Keratinocyte (primary cell): ENCODE measurements around the gene GSTO2. TPM values are rescaled to one million over a fixed set of nuclear protein-coding genes. Genes with fewer than 3 reads are reported as not detected.

Experiments
- DNase-seq: peaks from one replicate; pipeline ENCODE4 v3.0.0-alpha.2; 2011; ENCODE audit warnings: low read depth, missing footprints, low spot score
- FAIRE-seq: peaks from 2 replicates; lab custom pipeline; 2011; peaks lifted over from hg19 to GRCh38; lab: Jason Lieb, UNC
- H2AFZ ChIP-seq: 2 replicates; pipeline ENCODE4 v1.6.0; 2012; ENCODE audit warnings: low read length, control low read depth, inconsistent platforms; ENCODE audit not compliant: control insufficient read depth
- H3K27ac ChIP-seq: 2 replicates; pipeline ENCODE4 v1.5.1; 2011; ENCODE audit warnings: low read length; ENCODE audit not compliant: control insufficient read depth, insufficient read depth
- H3K27me3 ChIP-seq: 3 replicates; pipeline ENCODE4 v1.6.0; 2011; ENCODE audit warnings: low read length; ENCODE audit not compliant: control insufficient read depth, insufficient read depth; ENCODE audit errors: extremely low read depth
- H3K36me3 ChIP-seq, 2 experiments: 2 replicates in 1 of 2; 3 replicates in 1 of 2; pipeline ENCODE4 v1.5.1; 2011; ENCODE audit warnings: low read length in 2 of 2, mild to moderate bottlenecking in 1 of 2; ENCODE audit not compliant: control insufficient read depth in 2 of 2, insufficient read depth in 2 of 2; ENCODE audit errors: extremely low read depth in 1 of 2
- H3K4me1 ChIP-seq: 3 replicates; pipeline ENCODE4 v1.5.1; 2011; ENCODE audit warnings: low read length; ENCODE audit not compliant: control insufficient read depth, insufficient read depth; ENCODE audit errors: extremely low read depth
- H3K4me2 ChIP-seq: 3 replicates; pipeline ENCODE4 v1.6.0; 2011; ENCODE audit warnings: low read depth, low read length; ENCODE audit not compliant: control insufficient read depth, insufficient read depth; ENCODE audit errors: extremely low read depth
- H3K4me3 ChIP-seq, 3 experiments: fragments of 200-600 bp in 1 of 3; sonication (generic) in 1 of 3; 2 replicates in 2 of 3; 3 replicates in 1 of 3; pipeline ENCODE4 v1.5.1; 2011 to 2016; ENCODE audit warnings: low read length in 3 of 3, mild to moderate bottlenecking in 3 of 3, control low read depth in 2 of 3, inconsistent platforms in 1 of 3, low read depth in 1 of 3, mixed read lengths in 1 of 3, mixed run types in 1 of 3, moderate library complexity in 1 of 3; ENCODE audit not compliant: control insufficient read depth in 2 of 3, insufficient read depth in 2 of 3; ENCODE audit errors: extremely low read depth in 1 of 3
- H3K79me2 ChIP-seq: 2 replicates; pipeline ENCODE4 v1.6.0; 2012; ENCODE audit warnings: low read length; ENCODE audit not compliant: control insufficient read depth, insufficient read depth
- H3K9ac ChIP-seq: 3 replicates; pipeline ENCODE4 v1.6.0; 2011; ENCODE audit warnings: low read length; ENCODE audit not compliant: control insufficient read depth, insufficient read depth; ENCODE audit errors: extremely low read depth
- H3K9me1 ChIP-seq: 3 replicates; pipeline ENCODE4 v1.6.0; 2011; ENCODE audit warnings: low read length; ENCODE audit not compliant: control insufficient read depth, insufficient read depth; ENCODE audit errors: extremely low read depth
- H3K9me3 ChIP-seq: 2 replicates; pipeline ENCODE4 v1.5.1; 2012; ENCODE audit warnings: low read depth, low read length; ENCODE audit not compliant: control insufficient read depth
- H4K20me1 ChIP-seq: 3 replicates; pipeline ENCODE4 v1.6.0; 2011; ENCODE audit warnings: low read length; ENCODE audit not compliant: control insufficient read depth, insufficient read depth; ENCODE audit errors: extremely low read depth
- EZH2 ChIP-seq: IDR thresholded peaks from one replicate; pipeline ENCODE4 v1.6.1; 2012; ENCODE audit warnings: inconsistent platforms, mild to moderate bottlenecking, low read length, moderate library complexity
- dilution Hi-C: fragments of 300-500 bp; cut with MboI; formaldehyde crosslinking; loops from one replicate; pipeline ENCODE4 v1.7.0; 2020; ENCODE audit warnings: low sequenced_read_pairs; ENCODE audit not compliant: extremely low pct_ligation_motif_present
- polyA plus RNA-seq, 5 experiments: library from polyadenylated mRNA; depleted of rRNA in 3 of 5; stranded (reverse) in 3 of 5; stranded (forward) in 1 of 5; unstranded in 1 of 5; fragments of >200 nt; gene quantifications; 1 replicate in 1 of 5; 2 replicates in 3 of 5; 3 replicates in 1 of 5; pipeline versions ENCODE4 v1.2.1 to v1.2.3, GENCODE V29; 2011 to 2012; ENCODE audit warnings: missing spikeins in 2 of 5, low read depth in 1 of 5, low replicate concordance in 1 of 5
- TF ChIP-seq, protein P1 (sequence below), 3 experiments: IDR thresholded peaks in 1 of 3; conservative IDR thresholded peaks in 1 of 3; optimal IDR thresholded peaks in 1 of 3; 2 replicates in 2 of 3; 3 replicates in 1 of 3; pipeline versions ENCODE3 to v1.5.1; 2011; ENCODE audit warnings: low read length in 3 of 3, mild to moderate bottlenecking in 3 of 3, moderate library complexity in 2 of 3, control low read depth in 1 of 3, inconsistent platforms in 1 of 3; ENCODE audit not compliant: insufficient read depth in 2 of 3; ENCODE audit errors: extremely low read depth in 1 of 3

The GSTO2 gene
- polyA plus RNA-seq, 1 donor (not counting 4 experiments of a cell fraction or from before 2014, with no cell fraction given), result 56.9 TPM

DNA sequence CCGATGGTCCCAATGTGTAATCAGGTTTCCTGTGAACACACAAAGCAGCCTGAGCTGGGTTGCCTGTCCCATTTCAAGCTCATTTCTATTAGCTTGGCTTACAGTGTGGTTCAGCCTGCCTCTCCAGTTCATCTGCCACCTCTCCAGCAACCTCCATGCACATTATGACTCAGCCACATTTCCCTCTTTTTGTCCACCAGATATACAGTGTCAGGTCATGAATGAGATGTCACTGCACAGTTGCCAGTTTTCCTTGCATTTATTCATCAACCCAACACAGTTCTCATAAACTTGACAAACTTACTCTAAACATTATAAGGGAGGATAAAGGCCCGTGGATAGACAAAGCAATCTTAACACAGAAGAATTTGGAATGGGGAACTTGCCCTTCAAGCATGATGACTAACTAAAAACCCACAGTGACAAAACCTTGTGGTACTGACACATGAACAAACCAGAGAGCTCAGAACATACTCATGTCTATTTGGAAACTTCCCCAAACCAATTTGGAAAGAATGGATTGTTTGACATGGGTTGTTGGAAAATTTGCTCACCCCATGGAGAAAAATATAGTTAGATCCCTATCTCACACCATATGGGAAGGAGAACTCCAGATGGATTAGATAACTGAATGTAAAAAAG lies 82.2 kb downstream of the GSTO2 start:
- FAIRE-seq (peak; percentile 66), DNase-seq (no peak)
- no peaks in the 10 kb centered on the region for H3K9me3 ChIP-seq
- no peaks in the 10 kb centered on the region for H3K79me2 ChIP-seq
- peak overlapping the region; percentile 20 for H3K9ac ChIP-seq
- dilution Hi-C loops, result no loop called here
- H3K27ac ChIP-seq, result peak overlapping the region; percentile 64
- no peaks in the 10 kb centered on the region for H3K36me3 ChIP-seq
- no peaks in the 10 kb centered on the region for H4K20me1 ChIP-seq
- H2AFZ ChIP-seq, result no peak overlapping the region
- no peaks in the 10 kb centered on the region for H3K9me1 ChIP-seq
- H3K27me3 ChIP-seq, result peaks cover 8% of the 10 kb centered on the region
- no peak overlapping the region for H3K4me3 ChIP-seq
- peaks cover 38% of the 10 kb centered on the region for H3K4me1 ChIP-seq
- no peak for TF ChIP-seq EZH2
- TF ChIP-seq, protein P1, sequence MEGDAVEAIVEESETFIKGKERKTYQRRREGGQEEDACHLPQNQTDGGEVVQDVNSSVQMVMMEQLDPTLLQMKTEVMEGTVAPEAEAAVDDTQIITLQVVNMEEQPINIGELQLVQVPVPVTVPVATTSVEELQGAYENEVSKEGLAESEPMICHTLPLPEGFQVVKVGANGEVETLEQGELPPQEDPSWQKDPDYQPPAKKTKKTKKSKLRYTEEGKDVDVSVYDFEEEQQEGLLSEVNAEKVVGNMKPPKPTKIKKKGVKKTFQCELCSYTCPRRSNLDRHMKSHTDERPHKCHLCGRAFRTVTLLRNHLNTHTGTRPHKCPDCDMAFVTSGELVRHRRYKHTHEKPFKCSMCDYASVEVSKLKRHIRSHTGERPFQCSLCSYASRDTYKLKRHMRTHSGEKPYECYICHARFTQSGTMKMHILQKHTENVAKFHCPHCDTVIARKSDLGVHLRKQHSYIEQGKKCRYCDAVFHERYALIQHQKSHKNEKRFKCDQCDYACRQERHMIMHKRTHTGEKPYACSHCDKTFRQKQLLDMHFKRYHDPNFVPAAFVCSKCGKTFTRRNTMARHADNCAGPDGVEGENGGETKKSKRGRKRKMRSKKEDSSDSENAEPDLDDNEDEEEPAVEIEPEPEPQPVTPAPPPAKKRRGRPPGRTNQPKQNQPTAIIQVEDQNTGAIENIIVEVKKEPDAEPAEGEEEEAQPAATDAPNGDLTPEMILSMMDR (optimal IDR thresholded peaks at IDR 0.05 in 1 of 3, IDR thresholded peaks at IDR 0.05 in 1 of 3, conservative IDR thresholded peaks at IDR 0.05 in 1 of 3; ENCODE audit: extremely low read depth in 1 of 3, insufficient read depth in 2 of 3, low read length in 3 of 3), result no peak
- peak overlapping the region; percentile 42 for H3K4me2 ChIP-seq

DNA sequence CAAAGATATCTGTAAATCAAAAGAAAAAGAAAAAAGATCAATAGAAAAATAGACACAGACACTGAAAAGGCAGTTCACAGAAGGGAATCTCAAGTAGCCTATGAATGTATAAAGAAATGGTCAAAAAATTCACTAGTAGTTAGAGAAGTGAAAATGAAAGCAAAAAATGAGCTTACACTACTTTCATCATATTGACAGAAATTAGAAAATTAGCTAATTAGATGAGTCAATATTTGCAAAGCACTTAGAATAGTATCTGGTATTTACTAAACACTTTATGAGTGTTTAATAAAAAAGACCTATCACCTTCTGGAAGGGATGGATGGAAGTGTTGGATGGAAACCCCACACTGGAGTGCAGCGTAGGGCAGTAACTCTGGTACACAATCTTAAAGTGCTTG lies 82.9 kb downstream of the GSTO2 start:
- peak overlapping the region; percentile 17 for H3K4me2 ChIP-seq
- TF ChIP-seq, protein P1 (optimal IDR thresholded peaks at IDR 0.05 in 1 of 3, IDR thresholded peaks at IDR 0.05 in 1 of 3, conservative IDR thresholded peaks at IDR 0.05 in 1 of 3; ENCODE audit: extremely low read depth in 1 of 3, insufficient read depth in 2 of 3, low read length in 3 of 3), result no peak
- TF ChIP-seq EZH2, result no peak
- no peak overlapping the region for H2AFZ ChIP-seq
- no peaks in the 10 kb centered on the region for H3K9me3 ChIP-seq
- DNase-seq, result no peak
- FAIRE-seq, result no peak
- no peaks in the 10 kb centered on the region for H3K79me2 ChIP-seq
- H3K27me3 ChIP-seq, result peaks cover 8% of the 10 kb centered on the region
- H3K9ac ChIP-seq, result no peak overlapping the region
- dilution Hi-C loops, result no loop called here
- no peaks in the 10 kb centered on the region for H4K20me1 ChIP-seq
- no peaks in the 10 kb centered on the region for H3K9me1 ChIP-seq
- no peak overlapping the region for H3K4me3 ChIP-seq
- H3K36me3 ChIP-seq, result no peaks in the 10 kb centered on the region
- H3K27ac ChIP-seq, result no peak overlapping the region
- peaks cover 38% of the 10 kb centered on the region for H3K4me1 ChIP-seq
